HG03066 (cell line): Measurements from ENCODE around the gene ATIC.

Experiments used
- ATAC-seq: cut with Tn5 transposase; IDR thresholded peaks from one replicate; pipeline ENCODE4 v1.9.1; 2021; ENCODE audit warnings: low read depth; ENCODE audit not compliant: unreplicated experiment

Gene ATIC

GRCh38 chr2:215396595-215397313, 84.9 kb downstream of the ATIC start:
- no peak for ATAC-seq

GRCh38 chr2:215397632-215398341, 85.9 kb downstream of the ATIC start:
- ATAC-seq: no peak

GRCh38 chr2:215399067-215399716, 87.3 kb downstream of the ATIC start:
- no peak for ATAC-seq
